ENCODE measurements around the gene ABLIM1.

- TF ChIP-seq CTCF (conservative IDR thresholded peaks at IDR 0.05; ENCODE audit: low read depth, low read length) (no peak), POLR2A (IDR thresholded peaks at IDR 0.05; ENCODE audit: low read depth, low read length) (no peak), RFX5 (IDR thresholded peaks at IDR 0.05; ENCODE audit: low read depth, low read length) (no peak), SMC3 (IDR thresholded peaks at IDR 0.05; ENCODE audit: low read depth, low read length) (no peak), MXI1 (IDR thresholded peaks at IDR 0.05; ENCODE audit: borderline replicate concordance, low read depth, low read length) (no peak)
- TF ChIP-seq, protein P1, sequence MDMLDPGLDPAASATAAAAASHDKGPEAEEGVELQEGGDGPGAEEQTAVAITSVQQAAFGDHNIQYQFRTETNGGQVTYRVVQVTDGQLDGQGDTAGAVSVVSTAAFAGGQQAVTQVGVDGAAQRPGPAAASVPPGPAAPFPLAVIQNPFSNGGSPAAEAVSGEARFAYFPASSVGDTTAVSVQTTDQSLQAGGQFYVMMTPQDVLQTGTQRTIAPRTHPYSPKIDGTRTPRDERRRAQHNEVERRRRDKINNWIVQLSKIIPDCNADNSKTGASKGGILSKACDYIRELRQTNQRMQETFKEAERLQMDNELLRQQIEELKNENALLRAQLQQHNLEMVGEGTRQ (IDR thresholded peaks at IDR 0.05; ENCODE audit: low read depth, low read length), result no peak
Observed at GRCh38 chr10:114458216-114458920, 199.7 kb downstream of the ABLIM1 start.

Data from IMR-90 (cell line).